ENCODE data around the gene GRK5.

Gene GRK5

DNA sequence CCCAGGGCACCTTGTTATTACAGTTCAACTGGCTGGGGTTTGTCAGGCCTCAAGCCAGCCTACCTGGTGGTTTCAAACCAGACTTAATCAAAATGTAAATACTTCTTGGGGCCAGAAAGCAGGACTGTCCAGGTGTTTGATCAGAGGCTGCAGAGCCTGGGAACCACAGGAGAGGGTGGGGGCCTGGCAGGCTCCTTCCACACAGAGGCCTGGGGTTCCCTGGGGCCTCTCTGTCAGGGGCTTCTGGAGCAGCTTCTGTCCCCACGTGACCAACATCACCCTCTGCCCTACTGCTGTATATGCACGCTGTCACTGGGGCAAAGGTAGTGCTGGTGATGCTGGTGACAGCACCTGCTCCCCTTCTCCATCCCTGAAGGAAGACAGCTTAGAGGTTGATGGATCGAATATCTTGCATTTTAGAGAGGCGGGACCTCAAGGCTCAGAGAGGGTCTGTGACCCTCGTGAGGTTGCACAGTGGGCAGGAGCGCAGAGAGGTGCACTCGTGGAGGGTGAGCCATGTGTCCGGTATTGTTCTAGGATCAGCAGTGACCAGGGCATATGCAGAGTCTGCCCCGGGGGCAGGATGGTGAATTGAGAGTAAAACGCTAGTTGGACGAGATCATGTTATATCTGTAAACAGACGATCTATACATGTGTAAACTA is 95.4 kb downstream of the GRK5 start:
- no peak for DNase-seq

DNA sequence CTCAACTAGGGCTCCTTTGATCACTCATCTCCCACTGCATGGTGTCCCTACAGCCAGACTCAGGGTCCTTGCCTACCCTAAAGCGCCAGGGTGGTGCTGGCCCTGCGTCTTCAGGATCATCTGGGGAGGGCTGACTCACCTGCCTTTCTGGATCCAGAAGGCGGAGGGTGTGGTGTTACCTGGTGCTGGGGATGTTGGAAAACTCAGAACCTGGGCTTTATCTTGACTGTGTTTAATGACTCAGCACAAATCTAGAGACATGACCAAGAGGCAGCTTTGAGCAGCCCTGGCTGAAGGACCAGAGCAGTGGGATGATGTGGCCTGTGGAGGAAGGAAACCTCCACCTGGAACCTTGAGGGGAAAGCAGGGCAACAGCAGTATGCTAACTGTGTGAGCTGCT is 96.5 kb downstream of the GRK5 start:
- no peak for DNase-seq

DNA sequence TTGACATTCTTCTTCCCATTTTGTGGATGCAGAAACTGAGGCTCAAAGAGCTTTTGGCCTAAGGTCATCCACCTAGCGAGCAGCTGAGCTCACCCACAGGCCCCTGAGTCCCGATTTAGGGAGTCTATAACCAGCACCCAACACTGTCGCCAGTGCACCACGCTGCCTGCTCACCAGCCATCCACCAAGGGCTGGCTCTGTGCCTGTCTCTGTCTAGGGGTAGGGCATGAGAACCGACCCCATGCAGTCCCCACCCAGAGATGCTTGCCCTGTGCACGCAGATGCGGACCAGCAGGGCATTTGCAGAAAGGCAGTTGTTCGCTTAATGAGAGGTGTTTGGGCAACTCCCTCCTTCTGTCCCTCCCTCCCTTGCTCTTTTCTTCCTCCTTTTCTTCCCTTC is 97.2 kb downstream of the GRK5 start:
- no peak for DNase-seq

DNA sequence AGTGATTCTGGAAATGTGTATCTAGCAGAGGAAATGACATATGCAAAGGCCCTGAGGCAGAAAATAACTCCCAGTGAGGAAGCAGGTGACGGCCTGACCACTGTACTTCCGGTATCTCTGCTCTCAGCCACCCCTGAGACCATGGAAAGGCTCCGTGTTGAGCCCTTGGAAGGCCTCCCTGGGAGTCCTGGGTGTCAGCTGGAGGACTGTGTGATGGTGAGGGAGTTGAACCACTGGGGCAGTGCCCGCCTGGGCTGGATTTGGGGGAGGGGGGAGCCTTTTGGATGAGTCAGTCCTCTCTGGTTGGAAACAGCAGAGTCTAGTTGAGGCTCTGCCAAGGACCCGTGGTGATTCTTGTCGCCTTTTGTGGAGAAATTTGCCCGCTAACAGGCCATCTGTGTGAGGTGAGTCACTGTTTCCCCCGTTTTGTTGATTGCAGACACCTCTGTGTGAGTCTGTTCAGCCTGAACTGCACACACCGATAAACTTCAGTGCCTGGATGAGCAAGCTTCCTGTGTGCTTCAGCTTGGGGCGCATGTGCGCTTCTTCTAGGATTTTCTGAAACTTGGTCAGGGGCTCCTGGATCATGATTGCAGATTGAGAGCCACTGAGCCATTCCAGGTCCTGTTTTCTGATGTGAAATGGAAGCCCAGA is 98.6 kb downstream of the GRK5 start:
- peak; percentile 17 for DNase-seq

DNA sequence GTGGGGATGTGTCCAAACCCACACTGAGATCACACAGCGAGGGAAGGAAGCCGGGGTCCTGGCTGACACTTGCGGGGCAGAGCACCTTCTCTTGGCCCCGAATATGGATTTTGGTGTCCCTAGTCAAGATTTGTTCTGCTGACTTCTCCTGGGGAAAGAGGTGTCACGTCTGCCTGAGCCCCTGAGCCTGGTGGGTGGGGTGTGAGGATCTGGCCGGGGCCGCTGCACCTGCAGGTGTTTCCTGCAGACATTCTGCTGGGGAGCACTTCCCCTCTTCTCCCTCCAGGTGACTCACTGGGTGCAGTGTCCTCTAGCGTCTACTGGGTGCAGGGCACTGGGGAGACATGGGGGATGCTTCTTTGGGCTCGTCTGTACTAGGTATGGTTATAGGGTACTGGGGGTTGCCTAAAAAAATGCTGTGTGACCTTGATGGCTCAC is 99.2 kb downstream of the GRK5 start:
- peak; percentile 39 for DNase-seq

DNA sequence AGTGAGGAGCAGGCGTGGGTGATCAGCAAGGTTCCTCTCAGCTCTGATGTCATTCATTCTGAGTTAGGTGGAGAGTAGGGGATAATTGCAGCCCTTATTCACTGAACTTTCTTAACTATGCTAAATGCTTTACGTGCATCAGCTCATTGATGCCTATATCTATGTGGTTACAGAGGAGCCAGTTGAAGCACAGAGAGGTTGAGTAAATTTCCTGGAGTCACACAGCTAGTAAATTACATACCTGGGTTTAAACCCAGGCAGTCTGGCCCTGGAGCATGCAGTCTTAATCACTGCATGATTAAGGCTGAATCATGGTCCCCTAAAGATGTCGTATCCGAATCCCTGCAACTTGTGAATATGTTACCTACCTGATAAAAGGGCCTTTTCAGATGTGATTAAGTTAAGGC is 99.6 kb downstream of the GRK5 start:
- no peak for DNase-seq

DNA sequence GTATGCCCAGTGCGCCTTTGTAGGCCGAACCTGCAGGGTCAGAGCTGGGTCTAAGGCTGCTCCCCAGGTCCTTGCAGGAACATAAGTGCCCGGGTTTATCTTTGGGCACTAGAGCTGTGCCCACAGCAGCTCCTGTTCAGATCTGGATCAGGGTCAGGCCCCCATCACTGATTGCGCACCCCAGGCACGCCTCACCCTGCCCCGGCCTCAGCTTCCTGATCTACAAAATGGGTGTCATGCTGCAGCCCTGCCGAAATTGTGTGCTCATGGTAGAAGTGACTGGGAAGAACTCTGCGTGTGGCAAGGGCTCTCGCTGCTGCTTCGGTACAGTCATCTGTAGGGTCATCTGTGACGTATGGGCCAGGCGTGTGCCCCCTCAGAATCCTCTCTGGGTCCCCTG is 100.7 kb downstream of the GRK5 start:
- no peak for DNase-seq

DNA sequence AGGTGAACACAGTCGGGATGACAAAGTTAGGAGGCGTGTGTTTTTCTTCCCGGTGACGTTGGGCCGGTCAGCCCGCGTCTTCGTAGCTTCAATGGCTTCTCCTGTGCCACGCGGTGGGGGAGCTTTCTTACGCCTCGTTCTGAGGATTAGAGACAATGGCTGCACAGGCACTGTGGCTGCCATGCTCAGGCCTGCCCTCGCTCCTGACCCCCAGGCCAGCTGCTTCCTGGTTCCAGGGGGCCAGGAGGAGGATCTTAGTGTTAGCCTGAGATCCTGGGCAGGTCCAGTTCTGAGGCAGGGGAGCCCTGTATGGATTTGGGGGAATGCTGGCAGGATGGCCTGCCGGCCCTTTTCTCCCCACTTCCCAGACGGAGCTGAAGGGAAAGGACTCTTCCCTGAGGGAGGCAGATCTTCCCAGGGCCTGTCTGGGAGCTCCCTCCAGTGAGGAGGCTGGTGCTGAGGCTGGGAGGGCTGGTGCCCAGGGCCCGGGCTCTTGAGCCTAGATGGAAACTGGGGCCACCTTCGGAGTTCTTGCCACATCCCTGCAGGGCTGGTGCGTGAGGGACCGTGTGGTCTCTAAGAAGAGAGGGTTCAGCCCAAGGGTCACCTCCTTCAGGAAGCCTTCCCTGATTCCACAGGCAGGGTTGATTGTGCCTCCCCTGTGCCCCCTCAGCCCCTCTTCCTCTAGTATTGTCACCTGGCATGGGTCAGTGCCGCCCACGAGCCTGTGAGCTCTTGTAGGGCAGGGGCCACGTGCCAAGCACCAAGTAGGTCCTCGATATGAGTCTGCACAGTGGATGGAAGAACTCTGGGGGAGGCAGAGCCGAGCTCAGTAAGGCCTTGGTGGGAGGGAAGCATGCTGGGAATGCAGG is 101.4 kb downstream of the GRK5 start:
- DNase-seq, result no peak

DNA sequence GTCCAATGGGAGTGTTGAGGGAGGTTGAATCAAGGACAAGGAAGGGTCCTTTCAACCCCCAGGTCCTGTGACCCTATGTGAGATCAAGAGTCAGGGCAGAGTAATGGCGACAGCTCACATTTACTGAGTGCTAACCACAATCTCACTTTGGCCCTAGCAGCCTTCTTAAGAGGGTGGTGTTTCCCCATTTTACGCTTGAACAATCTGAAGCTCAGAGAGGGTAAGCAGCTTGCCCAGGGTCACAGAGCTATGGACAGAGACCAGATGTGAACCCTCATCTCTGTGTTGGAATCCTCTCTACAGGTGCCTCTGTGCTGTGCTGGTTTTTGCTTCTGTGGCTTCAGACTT is 102.0 kb downstream of the GRK5 start:
- DNase-seq, result no peak

DNA sequence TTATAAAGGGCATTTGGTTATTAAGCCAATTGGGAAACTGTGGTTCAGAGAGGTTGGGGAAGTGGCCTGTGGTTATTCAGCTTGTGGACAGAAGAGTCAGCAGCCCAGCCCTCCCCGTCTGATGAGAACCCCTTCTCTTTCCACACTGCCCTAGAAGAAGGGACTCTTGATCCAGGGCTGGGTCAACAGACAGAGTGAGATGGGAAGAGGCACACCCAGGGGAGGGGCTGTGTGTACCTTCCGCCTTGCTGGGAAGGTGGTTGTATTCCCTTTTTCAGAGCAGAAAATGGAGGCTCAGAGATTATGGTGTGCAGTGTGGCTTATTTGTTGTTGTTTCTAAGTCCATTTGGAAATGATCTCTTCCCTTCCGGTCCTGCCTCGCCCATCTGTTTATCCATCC is 103.4 kb downstream of the GRK5 start:
- no peak for DNase-seq

DNA sequence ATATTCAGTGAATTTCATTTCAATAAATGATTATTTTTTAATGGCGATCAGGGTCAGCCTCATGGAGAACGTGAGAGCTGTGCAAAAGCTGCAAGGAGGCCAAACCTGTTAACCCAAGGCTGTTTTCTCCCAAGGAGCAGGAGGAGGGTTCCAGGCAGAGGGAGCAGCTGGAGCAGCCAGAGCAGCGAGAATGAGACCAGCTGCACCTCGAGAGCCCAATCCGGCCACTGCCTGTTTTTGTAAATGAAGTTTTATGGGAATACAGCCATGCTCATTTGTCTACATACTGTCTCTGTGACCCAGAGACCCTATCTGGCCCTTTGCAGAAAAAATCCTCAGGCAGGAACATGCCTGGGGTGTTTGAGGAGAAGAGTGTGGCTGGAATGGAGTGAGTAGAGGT is 104.9 kb downstream of the GRK5 start:
- DNase-seq, result no peak

DNA sequence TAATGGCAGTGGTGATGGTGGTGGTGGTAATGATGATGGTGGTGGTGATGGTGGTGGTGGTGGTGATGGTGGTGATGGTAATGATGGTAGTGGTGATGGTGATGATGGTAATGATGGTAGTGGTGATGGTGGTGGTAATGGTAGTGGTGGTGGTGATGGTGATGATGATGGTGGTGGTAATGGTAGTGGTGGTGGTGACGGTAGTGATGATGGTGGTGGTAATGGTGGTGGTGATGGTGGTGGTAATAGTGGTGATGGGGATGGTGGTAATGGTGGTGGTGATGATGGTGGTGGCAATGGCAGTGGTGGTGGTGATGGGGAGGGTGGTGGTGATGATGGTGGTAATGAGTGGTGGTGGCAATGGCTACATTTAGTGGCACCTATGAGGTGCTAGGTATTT is 105.7 kb downstream of the GRK5 start:
- DNase-seq, result no peak

DNA sequence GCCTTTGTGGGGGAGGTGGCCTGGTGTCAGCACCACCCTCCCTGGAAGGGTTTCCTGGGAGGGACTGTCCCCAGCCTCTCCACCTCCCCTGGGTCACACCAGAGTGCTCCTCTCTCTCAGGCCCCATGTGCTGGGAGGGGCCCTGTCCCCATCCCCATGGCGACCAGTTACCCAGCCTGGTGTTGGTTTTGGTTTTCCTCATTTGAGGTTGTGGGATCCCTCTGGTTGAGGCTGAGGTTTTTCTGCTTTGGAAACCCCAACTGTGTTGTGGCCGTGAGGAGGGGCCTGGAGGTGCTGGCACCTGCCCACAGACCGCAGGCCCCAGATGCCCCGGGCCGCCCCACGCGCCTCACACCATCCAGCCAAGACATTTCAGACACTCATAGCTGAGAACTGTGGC is 106.3 kb downstream of the GRK5 start:
- no peak for DNase-seq

DNA sequence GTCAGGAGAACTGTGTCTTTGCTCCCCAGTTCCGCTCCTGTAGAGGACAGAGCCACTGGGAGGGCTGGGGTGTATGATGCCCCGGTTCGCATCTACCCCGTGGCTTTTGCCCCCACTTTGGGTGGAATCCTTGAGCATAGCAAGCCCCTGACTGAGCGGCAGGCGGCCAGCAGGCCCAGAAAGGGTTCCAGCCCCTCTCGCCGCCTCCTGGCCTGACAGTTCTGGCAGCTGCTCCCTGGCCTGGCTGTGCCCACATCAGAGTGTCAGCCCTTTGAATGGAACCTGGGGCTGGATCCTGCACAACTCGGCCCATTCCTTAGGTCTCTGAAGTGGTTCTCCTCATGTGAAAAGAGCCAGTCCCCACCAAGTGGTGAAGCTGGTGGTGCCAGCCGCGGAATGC is 106.7 kb downstream of the GRK5 start:
- DNase-seq, result no peak

DNA sequence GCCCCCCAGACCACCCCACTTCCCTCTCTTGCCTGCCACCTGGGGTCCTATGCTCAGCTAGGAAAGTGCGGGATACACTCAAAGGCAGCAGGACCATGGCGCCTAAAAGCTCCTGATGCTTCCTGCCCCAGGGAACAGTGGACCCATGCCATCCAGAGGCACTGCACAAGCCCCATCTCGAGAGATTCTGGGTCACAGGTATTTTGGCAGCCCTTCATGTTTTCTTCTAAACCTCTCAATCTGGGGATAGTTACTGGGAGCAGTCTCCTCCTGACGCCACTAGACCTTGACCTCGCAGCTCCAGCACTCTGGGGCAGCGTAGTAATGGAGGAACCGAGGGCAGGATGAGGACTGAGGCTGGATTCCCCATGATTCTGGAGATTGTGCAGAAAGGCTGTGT is 107.1 kb downstream of the GRK5 start:
- no peak for DNase-seq

DNA sequence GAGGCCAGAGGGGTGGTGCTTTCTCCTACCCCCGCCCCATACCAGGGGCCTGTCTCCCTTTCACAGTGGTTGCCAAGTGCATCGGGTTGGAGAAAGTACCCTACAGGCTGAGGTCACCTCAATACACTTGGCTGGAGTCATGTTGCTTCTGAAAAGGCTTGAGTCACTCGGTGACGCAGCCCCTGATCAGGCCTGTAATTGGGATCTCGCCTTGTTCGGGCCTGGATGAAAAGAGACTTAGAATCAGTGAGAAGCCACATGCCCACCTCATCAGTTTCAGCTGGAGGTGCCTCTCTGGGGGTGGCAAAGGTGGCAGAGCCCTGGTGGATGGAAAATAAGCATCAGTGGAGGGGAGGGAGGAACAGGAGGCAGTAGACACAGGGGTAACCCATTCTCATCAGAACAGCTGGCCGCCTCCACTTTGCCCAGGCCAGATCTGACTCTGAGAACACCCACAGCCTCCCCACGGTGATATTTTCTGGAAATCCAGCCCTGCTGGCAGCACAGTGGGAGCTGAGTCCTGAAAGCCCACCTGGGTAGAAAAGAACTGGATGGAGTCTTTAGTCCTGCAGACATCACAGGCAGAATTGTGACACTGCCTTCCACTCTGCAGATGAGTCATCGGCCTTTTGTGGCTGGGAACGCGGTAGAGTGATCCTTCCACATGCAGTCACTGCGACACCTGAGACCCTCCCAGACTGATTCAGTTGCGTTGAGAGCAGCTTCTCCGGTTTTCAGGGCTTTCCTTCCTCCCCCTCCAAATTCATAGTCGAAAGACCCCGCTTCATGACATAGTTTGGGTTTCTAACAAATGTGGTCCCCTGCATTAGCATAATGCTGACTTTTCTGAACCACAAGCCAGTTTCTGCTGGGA is 108.0 kb downstream of the GRK5 start:
- no peak for DNase-seq

DNA sequence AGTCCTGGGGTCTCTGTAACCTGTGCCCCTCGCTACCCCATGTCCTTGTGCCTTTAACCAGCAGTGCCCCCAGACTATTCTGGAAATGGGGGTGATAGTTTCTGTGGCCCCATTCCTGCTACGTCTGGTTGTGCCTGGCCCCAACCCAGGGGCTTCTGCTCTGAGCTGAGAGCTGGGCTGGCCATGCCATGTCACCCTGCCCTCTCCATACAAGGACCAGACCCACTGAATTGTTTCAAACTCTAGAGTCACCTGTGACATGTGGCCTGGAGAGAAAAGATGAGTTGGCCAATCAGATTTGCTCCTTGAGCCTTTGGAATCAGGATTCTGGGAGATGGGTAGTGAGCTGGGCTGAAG is 108.6 kb downstream of the GRK5 start:
- DNase-seq, result no peak

DNA sequence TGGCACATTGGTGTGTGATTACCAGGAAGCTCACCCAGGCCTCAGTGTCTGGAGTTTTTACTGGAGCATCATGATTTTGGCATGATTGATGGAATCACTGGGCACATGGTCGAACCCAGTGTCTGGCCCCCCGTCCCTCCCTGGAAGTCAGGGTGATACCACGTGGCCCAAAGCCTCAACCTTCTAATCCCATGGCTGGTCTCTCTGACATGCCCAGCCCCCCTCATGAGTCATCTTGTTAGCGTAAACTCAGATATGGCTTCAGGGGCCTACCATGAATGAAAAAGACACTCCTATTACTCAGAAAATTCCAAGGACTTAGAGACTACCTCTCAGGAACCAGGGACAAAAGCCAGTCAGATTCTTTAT is 109.3 kb downstream of the GRK5 start:
- DNase-seq, result no peak

DNA sequence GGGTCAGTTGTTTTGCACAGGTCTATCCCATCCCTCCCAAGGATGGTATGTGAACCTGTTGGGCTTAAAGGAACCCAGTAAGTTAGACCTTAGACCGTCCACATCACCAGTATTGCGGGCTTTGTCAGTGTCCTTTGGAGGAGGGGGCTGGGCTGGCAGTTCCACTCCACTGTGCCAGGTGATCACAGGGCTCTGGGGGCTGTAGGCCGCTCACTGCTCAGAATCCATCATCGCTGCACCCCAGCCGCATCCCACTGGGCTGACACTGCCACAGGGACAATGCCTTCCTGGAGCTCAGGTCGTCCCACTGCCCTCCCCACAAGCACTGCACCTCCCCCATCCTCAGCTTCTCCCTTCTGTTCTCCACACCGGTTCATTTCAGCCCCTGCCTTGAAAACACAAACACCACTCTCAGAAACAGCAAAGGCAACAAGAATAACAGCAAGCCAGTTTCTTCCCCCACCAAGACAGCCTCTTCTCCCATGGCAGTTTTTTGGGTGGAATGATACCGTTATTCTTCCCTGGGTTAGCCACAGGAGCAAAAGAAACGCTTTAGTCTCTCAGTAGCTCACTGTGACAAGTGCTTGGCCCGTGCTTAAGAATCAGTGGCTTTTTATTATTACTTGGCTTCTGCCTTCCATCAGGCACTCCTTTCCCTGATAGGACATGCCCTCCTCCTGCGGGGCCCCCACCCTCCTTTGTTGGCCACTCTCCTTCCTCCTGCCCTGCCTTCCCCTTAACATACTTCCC is 111.2 kb downstream of the GRK5 start:
- DNase-seq, result no peak

DNA sequence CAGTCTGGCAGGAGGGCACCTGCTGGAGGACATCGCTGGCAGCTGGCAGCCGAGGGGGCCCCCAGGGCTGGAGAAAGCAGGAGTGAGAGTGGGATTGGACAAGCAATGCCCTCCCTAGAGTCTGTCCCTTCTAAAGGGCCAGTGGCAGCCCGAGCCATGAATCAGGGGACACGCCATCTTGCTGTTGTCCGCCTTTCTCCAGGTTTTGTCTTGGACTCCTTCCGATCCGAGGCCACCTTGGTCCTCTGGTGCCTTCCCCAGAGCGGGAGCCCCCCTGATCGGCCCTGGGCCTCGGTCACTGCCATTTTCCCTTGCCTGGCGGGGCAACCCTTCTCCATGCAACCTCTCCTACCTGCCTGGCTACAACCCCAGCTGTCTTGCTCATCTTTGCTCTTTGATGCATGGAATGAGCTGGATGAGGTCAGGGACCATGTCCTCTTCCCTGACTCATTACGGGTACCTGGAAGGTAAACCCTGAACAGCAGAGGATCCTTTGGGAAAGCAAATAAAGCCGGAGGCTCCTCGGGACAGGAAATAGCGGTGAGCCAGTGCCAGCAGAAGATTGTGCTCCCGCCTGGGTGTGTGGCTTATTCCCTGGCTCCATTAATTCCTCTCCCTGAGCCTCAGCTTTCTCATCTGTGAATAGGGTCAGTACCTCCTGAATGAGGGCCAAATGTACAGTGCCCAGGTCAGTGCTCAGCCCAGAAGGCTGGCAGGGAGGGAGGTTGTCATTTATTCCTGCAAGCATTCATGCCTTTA is 112.0 kb downstream of the GRK5 start:
- DNase-seq, result no peak

DNA sequence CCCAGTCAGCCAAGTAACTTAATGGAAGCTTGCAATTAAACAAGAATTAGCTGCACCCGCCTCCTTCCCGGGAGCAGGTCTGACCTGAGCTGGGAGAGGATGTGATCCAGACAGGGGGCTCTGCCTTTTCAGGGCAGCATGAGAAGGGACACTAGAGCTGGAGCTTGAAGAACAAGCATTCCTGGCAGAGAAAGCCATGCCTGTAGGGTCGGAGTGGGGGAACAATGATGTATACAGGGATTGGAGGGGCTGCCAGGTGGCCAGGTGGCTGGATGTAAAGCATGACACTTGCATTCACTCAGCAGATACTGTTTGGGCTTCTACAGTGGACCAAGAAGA is 112.5 kb downstream of the GRK5 start:
- no peak for DNase-seq

DNA sequence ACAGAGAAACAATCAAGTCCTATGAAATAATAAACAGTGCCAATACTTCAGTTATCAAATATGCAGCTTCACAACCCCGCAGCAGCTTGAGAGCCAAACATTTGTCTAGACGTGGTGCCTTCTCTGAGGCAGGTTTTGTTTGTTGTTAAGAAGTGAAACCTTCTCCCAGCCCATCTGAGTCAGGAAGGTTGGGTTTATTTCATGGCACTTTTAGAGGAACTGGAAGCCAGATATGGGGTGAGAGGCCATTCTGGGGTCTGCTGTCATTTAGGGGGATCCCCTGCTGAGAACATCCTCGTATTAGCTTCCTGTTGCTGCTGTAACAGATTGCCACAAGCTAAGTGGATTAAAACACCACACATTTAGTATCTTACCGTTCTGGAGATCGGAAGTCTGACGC is 113.6 kb downstream of the GRK5 start:
- DNase-seq, result no peak
